Measurements from ENCODE around the gene DST. TPM values are rescaled to one million over a fixed set of nuclear protein-coding genes. Genes with fewer than 3 reads are reported as not detected.
A peak's percentile ranks its signal among the peaks of the same experiment; 100 is the strongest.

Gene DST
- total and polyA plus RNA-seq, 2 of the 4 experiments (the other 2 are of a cell fraction), result 97.7 to 452 TPM

DNA sequence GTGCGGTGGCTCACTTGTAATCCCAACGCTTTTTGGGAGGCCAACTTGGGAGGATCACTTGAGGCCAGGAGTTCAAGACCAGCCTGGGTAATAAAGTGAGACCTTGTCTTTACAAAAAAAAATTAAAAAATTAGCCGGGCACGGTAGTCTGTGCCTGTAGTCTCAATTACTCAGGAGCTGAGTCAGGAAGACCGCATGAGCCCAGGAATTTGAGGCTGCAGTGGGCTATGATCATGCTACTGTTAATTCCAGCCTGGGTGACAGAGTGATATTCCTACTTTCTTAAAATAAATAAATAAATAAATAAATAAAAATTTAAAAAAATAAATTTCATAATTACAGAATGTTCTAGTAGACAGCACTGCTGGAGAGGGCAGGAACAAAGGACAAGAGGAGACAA is 62.4 kb downstream of the DST start:
- intact Hi-C loops (cut with micrococcal nuclease), result no loop called here
- 0 out of 2 replicates have a peak, but pooled peaks have one; percentile 27 for ATAC-seq (ENCODE audit: low read depth)

More for the DNA sequence above, 62.4 kb downstream of the DST start:
- Histone ChIP-seq H3K4me2 (ENCODE audit: low read depth, low read length) (no peak overlapping the region), H2AK9ac (replicated peaks; ENCODE audit: low read depth, low read length, poor library complexity) (no peak overlapping the region), H3K23ac (ENCODE audit: low read depth, low read length) (no peak overlapping the region), H3K4me3 (ENCODE audit: insufficient read depth, low read depth, low read length) (no peak overlapping the region), H3K9me1 (ENCODE audit: insufficient read depth, low read length) (peaks cover 6% of the 10 kb centered on the region), H3K4me1 (ENCODE audit: control insufficient read depth, insufficient read depth, low read length) (peaks cover 8% of the 10 kb centered on the region; the same call in 1 of the 2 replicates), H3K27me3 (ENCODE audit: control insufficient read depth, insufficient read depth, low read length) (no peaks in the 10 kb centered on the region), H3K56ac (ENCODE audit: extremely low read depth, insufficient read depth, low read length) (no peak overlapping the region), H2BK120ac (ENCODE audit: low read depth, low read length) (no peak overlapping the region), H3K18ac (ENCODE audit: low read depth, low read length) (no peak overlapping the region), H3K9me3 (ENCODE audit: control insufficient read depth, insufficient read depth, low read length) (no peaks in the 10 kb centered on the region), H3K79me1 (ENCODE audit: low read depth in 1 of 2, low read length in 2 of 2) (peaks cover 10 to 49% of the 10 kb centered on the region in 2 experiments; a peak in 3 of 4 replicates), H2AK5ac (ENCODE audit: low read depth, low read length) (no peak overlapping the region), H2BK20ac (ENCODE audit: low read depth, low read length) (no peak overlapping the region), H4K20me1 (ENCODE audit: insufficient read depth, low read length) (peaks cover 10% of the 10 kb centered on the region; the same call in 1 of the 2 replicates), H4K8ac (ENCODE audit: low read depth in 2 of 2, low read length in 2 of 2) (no peak overlapping the region), H2BK15ac (ENCODE audit: low read depth, low read length) (no peak overlapping the region), H3K14ac (replicated peaks; ENCODE audit: low read depth, low read length) (no peak overlapping the region), H2AFZ (replicated peaks; ENCODE audit: low read length, poor library complexity) (no peak overlapping the region), H3K4ac (ENCODE audit: low read depth, low read length) (no peak overlapping the region), H3K36me3 (ENCODE audit: control insufficient read depth, insufficient read depth, low read length) (peaks cover 13% of the 10 kb centered on the region), H3K27ac (ENCODE audit: insufficient read depth, low read length) (no peak overlapping the region), H2BK5ac (ENCODE audit: low read depth, low read length, poor library complexity, severe bottlenecking) (no peak overlapping the region), H4K5ac (ENCODE audit: low read depth, low read length) (no peak overlapping the region), H3K9ac (ENCODE audit: low read depth, low read length) (no peak overlapping the region), H4K91ac (ENCODE audit: insufficient read depth, low read depth, low read length) (no peak overlapping the region)
- POLR2A ChIA-PET (ENCODE audit: unreplicated experiment), result no interaction called here
- TF ChIP-seq, protein P1, sequence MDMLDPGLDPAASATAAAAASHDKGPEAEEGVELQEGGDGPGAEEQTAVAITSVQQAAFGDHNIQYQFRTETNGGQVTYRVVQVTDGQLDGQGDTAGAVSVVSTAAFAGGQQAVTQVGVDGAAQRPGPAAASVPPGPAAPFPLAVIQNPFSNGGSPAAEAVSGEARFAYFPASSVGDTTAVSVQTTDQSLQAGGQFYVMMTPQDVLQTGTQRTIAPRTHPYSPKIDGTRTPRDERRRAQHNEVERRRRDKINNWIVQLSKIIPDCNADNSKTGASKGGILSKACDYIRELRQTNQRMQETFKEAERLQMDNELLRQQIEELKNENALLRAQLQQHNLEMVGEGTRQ (IDR thresholded peaks at IDR 0.05; ENCODE audit: low read depth, low read length), result no peak
- TF ChIP-seq NFE2L2 (IDR thresholded peaks at IDR 0.05; ENCODE audit: low read depth, low read length), result no peak
- TF ChIP-seq, protein P2, sequence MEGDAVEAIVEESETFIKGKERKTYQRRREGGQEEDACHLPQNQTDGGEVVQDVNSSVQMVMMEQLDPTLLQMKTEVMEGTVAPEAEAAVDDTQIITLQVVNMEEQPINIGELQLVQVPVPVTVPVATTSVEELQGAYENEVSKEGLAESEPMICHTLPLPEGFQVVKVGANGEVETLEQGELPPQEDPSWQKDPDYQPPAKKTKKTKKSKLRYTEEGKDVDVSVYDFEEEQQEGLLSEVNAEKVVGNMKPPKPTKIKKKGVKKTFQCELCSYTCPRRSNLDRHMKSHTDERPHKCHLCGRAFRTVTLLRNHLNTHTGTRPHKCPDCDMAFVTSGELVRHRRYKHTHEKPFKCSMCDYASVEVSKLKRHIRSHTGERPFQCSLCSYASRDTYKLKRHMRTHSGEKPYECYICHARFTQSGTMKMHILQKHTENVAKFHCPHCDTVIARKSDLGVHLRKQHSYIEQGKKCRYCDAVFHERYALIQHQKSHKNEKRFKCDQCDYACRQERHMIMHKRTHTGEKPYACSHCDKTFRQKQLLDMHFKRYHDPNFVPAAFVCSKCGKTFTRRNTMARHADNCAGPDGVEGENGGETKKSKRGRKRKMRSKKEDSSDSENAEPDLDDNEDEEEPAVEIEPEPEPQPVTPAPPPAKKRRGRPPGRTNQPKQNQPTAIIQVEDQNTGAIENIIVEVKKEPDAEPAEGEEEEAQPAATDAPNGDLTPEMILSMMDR (conservative IDR thresholded peaks at IDR 0.05; ENCODE audit: low read depth, low read length), result no peak
- no peak for TF ChIP-seq CHD1 (IDR thresholded peaks at IDR 0.05; ENCODE audit: low read depth, low read length)
- BruUV-seq (replicated peaks), result no TSS peak
- no CpG with 5 or more reads among the region's 5 CpGs for WGBS, 2 experiments (ENCODE audit: extremely low coverage in 2 of 2, insufficient read length in 1 of 2)
- in situ Hi-C loops (cut with MboI; ENCODE audit: low sequenced_read_pairs), result no loop called here
- no peak for DNase-seq
- CTCF ChIA-PET, result interaction anchor here (1.0 kb wide), 1 partner anchor 11 kb away, joined by 5 read pairs; no protein-coding TSS in a partner anchor
- dilution Hi-C loops (cut with HindIII; ENCODE audit: low sequenced_read_pairs, unreplicated experiment), result loop anchor here (25.0 kb wide), 1 partner anchor 218 kb away; no protein-coding TSS in a partner anchor
